Epithelial cell of proximal tubule (primary cell): Measurements from ENCODE around the gene MAZ. TPM values are rescaled to one million over a fixed set of nuclear protein-coding genes. Genes with fewer than 3 reads are reported as not detected.
A peak's percentile ranks its signal among the peaks of the same experiment; 100 is the strongest.
"Not testable (repeated sequence)": the region's sequence is repeated elsewhere in the genome, so short reads cannot be mapped to it uniquely, and the experiment has no call there.

ENCODE experiments used
- DNase-seq: peaks from one replicate; pipeline ENCODE4 v3.0.0-alpha.2; 2011; ENCODE audit warnings: low read depth
- H3K4me3 ChIP-seq: 2 replicates; pipeline ENCODE4 v1.5.1; 2011; ENCODE audit warnings: low read depth, mild to moderate bottlenecking, low read length
- CTCF ChIP-seq: conservative IDR thresholded peaks from 2 replicates; pipeline ENCODE4 v1.5.1; 2012; ENCODE audit warnings: low read depth, mild to moderate bottlenecking, low read length
- total RNA-seq: library from RNA; depleted of rRNA; stranded (reverse); fragments of >200 nt; gene quantifications from 2 replicates; pipeline ENCODE4 v1.2.3, GENCODE V29; 2015

The MAZ gene
- total RNA-seq, 1 donor from 2014 or later, result 174 TPM

GRCh38 chr16:29775742-29776408, 30.5 kb upstream of the MAZ start:
- DNase-seq, result no peak
- TF ChIP-seq CTCF, result no peak
- H3K4me3 ChIP-seq, result no peak overlapping the region

- no peak for TF ChIP-seq CTCF
- no peak for DNase-seq
These were observed 28.6 kb upstream of the MAZ start, which contains the start of gene ZG16 for GRCh38 chr16:29777576-29778350. Gene ZG16 (plus strand): TSS chr16:29778256. CDS start chr16:29779267, 1,011 bp downstream.

GRCh38 chr16:29779474-29779873, 26.9 kb upstream of the MAZ start:
- DNase-seq, result no peak
- TF ChIP-seq CTCF, result no peak
- no peak overlapping the region for H3K4me3 ChIP-seq

More at GRCh38 chr16:29777576-29778350, 28.6 kb upstream of the MAZ start, which contains the start of gene ZG16:
- H3K4me3 ChIP-seq, result no peak within 1 kb of the TSS

DNA sequence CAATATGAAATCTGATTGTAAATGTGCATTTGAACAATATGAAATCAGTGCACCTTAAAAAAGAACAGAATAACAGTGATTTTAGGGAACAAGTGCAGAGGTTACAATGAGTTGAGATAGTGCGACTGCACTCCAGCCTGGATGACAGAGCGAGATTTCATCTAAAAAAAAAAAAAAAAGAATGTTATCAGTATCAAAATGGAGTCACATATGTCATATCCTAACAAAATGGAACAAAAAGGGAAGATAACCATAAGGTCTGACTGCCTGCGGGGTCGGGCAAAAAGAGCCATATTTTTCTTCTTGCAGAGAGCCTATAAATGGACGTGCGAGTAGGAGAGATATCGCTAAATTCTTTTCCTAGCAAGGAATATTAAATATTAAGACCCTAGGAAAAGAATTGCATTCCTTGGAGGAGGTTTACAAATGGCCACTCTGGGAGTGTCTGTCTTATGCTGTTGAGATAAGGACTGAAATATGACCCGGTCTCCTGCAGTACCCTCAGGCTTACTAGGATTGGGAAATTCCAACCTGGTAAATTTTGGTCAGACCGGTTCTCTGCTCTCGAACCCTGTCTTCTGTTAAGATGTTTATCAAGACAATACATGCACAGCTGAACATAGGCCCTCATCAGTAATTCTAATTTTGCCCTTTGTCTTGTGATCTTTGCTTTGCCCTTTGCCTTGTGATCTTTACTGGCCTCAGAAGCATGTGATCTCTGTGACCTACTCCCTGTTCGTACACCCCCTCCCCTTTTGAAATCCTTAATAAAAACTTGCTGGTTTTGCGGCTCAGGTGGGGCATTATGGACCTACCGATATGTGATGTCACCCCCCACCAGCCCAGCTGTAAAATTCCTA, 23.0 kb upstream of the MAZ start:
- not testable (repeated sequence) for H3K4me3 ChIP-seq

GRCh38 chr16:29784157-29784556, 22.2 kb upstream of the MAZ start:
- no peak for TF ChIP-seq CTCF
- no peak overlapping the region for H3K4me3 ChIP-seq
- DNase-seq, result no peak

More for the DNA sequence above, 23.0 kb upstream of the MAZ start:
- DNase-seq, result not testable (repeated sequence)

- DNase-seq, result no peak
- TF ChIP-seq CTCF, result peak; percentile 78
- peak overlapping the region; percentile 38 for H3K4me3 ChIP-seq
These were observed 21.3 kb upstream of the MAZ start for GRCh38 chr16:29784901-29785500.

- not testable (repeated sequence) for DNase-seq
These were observed 19.2 kb upstream of the MAZ start for GRCh38 chr16:29787155-29787554.

More at GRCh38 chr16:29787155-29787554, 19.2 kb upstream of the MAZ start:
- not testable (repeated sequence) for H3K4me3 ChIP-seq
